NCI-H1417 (cell line): ENCODE results near the gene STMP1.
"Not testable (repeated sequence)": the region's sequence is repeated elsewhere in the genome, so short reads cannot be mapped to it uniquely, and the experiment has no call there.

Source experiments
- DNase-seq, 3 experiments: peaks; one replicate each; lab custom pipeline; 2025; lab: John Stamatoyannopoulos, UW

Gene STMP1

DNA sequence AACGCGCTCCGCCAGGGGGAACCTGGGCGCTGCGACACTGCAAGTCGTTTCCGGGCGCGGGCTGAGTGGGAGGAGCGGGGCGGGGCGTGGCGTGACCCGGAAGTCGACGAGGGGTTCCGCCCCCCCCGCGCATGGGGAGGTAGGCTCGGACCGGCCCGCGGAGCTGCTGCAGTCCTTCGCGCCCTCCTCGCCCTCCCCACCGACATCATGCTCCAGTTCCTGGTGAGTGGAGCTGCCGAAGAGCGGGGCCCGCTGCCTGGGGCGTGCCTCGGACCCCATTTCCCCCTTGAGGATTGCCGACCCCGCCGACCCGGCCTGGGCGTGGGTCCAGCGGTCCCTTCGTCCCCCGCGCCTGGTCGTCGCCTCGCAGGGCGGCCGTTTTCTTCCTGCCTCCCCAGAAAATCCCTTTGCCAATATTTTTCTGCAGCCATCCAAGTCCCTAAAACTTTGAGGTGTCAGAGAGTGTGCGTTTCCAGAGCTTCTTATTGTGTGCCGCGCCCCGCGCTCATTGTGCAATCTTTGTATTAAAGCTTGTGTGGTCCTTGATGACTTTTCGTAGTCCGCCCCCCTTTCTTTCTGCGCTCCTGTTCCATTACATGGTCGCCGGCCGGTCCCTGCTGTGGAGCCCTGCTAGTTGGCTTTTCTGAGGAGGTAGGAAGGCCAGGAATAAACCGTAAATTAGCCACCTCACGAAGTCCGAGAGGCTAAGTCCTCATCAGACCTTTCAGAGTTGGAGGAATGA lies at the start of gene STMP1:
Gene STMP1 (plus strand): TSS at position 142 of the 742 bp plus-strand sequence.
- DNase-seq, result peak; percentile 97 to 98 (median 98)

DNA sequence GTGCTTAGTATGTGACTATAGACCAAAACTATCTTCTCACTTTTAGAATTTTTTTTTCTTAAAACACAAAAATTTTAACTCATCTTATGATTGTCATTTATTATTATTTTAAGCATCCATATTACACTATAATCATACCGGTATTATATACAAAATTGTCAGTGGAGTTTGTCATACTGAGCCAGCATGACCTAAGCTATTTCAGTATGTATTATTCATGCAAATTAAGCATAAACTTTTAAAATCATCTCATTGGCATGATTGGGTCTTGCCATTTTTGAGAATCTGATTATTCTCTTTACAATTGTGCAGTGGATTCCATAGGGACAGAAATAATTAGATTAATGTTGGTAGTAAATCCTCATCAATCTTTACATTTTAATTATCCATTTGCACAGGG lies 46.2 kb upstream of the STMP1 start:
- no peak for DNase-seq

DNA sequence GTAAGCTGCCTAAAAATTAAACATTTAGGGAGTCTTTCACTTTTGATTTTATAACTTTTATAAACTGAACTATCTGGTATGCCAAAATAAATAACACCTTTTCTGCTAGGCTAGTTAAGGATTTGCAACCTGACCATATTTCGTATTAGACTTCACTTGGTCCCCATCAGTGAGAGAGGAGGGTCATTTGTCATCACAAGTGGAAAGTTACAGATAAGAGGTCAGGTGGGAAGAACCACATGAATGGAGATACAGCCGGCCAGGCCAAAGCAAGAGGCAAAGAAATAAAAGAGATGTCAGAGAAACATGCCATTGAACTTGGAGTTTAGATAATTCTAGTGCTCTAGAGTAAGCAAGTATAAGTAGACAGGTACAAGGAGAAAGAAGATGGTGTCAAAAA lies 44.5 kb upstream of the STMP1 start:
- DNase-seq, result no peak

DNA sequence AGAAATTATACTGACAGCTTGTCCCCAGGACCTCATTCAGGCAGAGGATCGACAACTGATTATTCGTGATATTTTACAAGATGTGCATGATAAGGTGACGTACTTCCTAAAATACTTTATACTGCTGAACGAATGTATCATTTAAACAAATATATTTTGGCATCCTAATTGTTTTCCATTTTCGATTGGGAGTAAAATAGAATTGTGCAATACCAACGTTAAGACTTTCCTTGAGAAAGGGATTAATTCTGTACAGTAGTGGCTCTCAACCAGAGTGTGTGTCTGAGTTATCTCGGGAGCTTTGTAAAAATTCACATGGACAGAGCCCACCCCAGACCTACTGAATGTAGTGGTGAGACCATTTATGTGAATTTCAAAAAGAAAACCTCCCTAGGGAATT lies 43.8 kb upstream of the STMP1 start:
- DNase-seq, result no peak

DNA sequence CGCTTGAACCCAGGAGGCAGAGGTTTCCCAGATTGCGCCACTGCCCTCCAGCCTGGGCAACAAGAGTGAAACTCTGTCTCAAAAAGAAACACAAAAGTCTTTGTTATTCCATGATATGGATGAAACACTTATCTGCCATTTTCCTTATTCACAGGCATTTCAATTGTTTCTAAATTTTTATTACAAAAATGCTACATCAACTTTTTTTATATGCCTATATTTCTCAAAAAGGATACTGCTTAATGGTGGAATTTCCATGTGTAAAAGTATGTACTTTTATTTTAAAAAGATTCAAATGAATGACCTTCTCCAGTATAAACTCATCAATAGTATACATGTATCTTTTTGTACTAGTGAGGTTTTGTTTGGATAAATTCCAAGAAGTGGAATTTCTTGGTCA lies 41.9 kb upstream of the STMP1 start:
- DNase-seq, result no peak

DNA sequence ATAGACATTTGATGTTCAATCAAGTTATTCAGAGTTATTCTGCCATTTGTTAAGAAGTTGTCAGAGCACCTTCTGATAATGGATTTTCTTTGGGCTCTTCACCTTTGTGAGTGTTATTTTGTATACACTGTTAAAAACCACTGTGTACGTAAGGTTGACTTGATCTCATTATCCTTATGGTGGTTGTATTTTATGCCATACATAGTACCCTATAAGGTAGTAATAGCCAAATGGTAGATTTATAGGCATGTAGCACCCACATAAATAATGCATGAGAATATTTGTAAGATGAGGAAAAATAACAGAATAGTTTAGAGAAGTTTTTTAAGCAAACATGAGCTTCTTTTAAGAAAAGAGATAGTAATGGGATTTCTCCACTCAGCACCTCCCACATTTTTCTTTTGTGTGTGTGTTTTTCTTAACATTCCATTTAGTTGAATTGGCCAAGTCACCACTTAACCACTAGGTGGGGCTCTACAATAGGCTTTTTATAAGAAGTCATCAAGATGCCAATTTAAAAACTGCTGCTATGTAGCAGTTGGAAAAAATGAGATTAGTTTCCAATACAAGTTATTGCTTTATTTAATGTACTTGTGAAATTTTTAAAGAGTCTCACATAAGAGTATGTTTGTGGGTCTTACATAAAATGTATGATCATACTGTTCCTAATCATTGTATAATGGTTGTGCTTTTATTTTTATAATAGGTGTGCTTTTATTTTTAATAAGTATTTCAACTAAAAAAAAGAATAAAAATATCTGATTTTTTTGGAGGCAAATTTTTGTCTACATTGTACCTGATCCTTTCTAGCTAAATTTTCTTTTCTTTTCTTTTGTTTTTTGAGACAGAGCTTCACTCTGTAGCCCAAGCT lies 41.1 kb upstream of the STMP1 start:
- peak; percentile 63 to 90 (median 68) for DNase-seq

DNA sequence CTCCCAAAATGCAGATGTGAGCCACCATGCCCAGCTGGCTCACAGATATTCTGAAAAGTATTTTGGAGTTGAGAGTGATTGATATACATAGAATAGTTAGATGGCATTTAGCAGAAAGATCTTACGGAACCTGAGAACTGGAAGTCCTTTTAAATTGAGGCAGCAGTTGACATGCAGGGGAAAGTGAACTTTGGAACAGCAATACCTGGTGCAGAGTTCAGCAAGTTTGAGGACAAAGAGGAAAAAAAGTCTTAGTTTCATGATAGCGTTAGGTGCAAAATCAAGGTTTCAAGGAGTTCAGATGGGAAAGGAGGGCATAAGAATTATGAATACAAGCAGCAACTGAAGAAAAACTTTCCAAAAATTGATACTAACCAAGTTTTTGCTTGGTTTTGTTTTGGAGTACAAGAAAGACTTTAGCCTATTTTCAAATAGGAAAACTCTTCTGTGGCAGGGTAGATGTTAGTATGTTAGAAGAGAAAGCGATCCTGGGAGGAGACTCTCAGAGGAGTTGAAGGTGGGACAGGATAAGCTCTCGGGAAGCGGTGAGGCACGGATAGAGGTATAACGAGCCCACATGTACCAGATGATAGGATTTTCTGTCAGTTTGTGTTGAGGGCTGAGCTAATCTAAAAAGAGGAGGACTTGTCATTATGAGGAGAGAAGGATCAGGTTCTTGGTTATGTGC lies 28.0 kb upstream of the STMP1 start:
- no peak for DNase-seq

DNA sequence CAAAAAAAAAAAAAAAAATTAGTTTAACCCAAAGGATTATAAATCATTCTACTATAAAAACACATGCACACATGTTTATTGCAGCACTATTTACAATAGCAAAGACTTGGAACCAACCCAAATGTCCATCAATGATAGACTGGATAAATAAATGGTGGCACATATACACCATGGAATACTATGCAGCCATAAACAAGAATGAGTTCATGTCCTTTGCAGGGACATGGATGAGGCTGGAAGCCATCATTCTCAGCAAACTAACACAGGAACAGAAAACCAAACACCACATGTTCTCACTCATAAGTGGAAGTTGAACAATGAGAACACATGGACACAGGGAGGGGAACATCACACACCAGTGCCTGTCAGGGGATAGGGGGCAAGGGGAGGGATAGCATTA lies 22.6 kb upstream of the STMP1 start:
- DNase-seq, result not testable (repeated sequence)

DNA sequence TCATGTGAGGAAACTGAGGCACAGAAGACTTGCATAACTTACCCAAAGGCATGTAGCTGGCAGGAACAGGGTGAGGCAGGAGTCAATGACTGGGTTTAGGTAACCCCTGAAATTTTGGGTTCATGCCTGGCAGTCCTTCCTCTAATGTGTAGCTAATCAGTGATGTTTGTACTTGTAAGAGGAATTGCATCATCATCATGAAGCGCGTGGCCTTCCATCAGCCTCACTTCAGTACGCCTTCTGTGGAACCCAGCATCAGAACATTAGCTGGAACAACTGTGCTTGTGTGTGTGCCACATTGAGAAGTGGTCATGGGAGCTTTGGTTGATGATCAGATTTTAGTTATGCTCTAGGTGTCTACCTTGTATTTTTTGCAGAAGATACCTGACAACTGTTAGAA lies 18.2 kb upstream of the STMP1 start:
- no peak for DNase-seq

DNA sequence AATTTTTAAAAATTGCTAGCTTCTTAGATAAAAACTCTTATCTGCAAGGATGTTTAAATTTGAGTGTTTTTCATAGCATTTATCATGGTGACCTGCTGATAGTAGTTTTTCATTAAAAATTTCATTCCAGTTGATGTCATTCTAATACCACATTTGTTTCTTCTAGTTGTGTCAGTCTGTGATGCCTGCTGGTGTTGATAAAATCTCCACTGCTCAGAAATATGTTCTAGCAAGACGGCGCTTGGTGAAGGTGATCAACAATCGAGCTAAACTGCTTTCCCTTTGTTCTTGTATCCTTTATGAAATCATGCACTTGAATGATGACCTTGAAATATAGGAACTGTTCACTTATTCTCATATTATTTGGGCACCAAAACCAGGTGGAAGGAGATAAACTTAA lies 17.6 kb upstream of the STMP1 start:
- DNase-seq, result no peak

DNA sequence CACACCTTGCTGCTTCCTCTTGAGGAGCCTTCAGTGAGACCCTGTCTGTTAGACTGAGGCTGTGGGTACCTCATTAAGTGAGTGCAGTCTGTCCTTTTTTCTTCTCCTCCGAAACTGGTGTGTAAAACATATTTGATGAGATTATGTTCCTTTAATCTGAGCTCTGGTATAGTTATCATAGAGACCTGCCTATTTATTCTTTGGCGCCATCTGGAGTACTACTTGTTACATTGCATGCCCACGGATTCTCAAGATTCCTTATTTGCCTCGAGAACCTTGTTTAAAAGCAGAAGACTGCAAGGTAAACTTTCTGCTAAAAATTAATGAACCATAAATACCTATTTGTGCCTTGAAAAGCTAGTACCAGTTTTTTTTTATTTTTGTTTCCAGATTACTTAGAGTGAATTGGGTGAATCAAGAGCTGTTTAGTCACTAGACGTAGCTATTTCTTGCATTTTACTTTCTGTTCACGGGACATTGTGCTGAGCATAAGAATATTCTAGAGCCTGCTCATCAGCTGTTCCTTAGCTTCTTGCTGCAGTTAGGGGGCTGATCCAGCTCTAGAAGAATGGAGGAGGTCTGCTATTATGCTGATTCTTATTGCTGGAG lies 16.9 kb upstream of the STMP1 start:
- peak; percentile 35 to 76 (median 45) for DNase-seq

DNA sequence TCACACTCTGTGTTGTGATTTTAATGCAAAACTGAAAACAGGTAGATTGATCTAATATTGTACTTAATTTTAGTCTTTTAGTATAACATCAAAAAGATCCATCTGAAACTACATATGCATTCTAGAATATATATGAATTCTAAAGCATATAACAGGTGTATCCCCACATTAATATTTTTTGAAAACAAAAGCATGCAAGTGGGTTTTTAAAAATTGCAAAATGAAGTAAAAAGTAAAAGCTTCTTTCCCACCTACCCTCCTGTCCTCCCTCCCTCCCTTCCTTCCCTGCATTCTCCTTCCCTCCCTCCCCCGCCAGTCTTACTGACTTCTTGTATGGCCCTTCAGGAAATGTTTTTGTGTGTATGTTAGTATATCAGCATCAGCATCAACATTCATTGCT lies 14.6 kb upstream of the STMP1 start:
- no peak for DNase-seq

DNA sequence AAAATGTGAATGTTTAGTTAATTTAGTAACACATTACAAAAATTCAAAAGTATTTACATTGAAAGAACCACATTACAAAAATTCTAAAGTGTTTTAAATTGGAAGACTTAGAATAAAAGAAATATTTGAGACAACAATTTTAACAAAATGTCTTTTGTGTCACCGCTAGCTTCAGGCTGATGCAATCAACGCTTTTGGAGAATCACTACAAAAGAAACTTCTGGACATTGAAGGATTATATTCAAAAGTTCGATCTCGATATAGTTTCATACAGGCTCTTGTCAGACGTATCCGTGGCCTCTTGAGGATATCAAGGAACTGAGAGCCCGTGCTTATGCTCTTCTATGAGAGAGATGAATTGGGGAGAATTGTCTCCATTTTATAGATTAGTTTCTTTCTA lies 14.1 kb upstream of the STMP1 start:
- no peak for DNase-seq

DNA sequence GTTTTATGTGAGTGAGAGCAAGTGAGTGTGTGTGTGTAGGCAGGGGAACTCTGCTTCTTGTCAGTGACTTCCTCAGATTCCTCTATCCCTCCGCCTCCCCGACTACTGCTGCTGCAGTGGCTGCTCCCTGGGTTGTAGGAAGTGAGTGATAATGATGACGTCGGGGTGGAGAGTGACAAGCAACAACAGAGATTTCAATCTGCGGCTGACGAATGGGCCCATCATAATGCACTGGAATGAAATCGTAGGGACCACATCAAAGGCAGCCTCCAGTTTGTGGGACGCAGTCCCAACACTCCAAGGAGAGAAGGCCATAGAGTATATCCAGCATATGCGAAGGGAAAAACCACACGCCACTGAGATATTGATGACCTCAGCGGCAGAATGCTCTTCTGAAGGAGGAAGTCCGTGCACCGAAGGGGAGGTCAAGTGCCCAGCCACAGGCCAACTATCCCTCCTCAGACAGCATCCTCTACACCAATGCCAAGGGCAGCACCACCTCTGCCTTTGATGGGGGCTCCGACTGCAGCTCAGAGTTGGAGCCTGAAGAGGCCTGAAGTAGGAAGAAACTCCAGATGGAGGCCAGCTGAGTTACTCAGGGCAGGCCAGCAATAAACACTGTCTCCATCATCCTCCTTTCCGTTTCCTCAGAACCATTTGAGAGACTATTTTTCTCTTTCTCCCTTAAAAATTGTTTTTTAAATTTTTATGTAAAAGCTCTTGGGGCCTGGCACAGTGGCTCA lies 11.3 kb upstream of the STMP1 start:
- DNase-seq, result no peak

DNA sequence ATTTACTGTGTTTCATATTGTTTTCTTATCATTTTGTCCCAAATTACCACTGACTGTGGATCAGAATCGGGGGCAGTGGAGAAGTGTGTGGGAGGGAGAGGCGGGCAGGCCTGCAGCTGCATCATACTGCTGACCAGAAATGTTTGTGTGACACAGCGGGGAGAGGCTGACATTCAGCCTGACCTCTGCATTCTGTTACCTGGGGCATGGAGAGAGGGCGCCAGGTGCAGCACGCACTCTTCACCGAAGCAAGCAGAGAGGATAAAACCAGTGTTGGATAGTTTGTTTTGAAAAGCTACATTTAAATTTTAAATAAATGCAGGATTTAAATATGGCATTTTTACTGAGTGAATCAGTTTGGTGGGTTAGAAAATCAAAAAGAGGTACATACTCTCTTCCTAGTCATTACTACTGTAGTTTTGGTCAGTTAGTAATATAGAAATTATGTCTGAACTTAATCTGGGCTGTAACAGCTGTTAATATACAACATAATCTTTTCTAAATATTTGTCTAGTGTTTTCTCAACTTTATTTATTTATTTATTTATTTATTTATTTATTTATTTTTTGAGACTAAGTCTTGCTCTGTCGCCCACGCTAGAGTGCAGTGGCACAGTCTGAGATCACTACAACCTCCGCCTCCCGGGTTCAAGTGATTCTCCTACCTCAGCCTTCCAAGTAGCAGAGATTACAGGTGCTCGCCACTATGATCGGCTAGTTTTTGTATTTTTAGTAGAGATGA lies 8.8 kb upstream of the STMP1 start:
- peak in 2 of 3 experiments; percentile 91 to 98 for DNase-seq

DNA sequence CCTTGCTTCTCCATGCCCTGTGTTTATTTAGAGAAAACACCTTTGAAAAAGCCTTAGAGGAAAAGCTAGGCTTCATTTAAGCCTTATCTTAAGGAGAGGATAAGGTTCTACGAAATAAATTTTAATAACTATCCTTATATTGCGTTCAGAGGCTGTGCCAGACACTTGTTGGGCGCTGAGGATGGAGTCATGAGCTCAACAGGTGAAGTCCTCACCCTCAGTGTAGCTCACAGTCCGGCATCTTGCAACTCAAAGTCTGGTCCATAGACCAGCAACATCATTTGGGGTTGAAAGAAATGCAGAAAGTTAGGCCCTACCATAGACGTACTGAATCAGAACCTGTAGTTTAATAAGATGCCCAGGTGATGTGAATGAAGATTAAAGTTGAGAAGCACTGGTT lies 3.8 kb upstream of the STMP1 start:
- DNase-seq, result no peak

DNA sequence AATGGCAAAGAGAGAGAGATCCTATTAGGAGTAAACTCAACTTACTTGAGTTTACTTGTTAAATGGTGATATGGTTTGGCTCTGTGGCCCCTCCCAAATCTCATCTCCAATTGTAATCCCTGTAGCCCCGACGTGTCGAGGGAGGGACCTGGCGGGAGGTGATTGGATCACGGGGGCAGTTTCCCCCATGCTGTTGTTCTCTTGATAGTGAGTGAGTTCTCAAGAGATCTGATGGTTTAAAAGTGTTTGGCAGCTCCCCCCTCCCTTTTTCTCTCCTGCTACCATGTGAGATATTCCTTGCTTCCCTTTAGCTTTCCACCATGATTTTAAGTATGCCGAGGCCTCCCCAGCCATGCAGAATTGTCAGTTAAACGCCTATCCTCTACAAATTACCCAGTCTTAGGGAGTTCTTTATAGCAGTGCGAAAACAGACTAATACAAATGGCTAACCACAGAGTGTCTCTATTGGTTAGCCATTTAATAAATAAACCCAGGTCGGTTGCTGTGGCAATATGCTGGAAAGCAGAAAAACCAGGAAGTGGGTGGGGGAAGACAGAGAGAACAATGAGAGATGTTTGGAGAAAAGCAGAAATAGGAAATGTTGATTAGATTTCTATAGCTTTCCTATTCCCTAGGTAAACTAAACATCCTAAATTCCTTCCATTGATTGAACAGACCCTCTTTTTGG lies 3.0 kb upstream of the STMP1 start:
- no peak for DNase-seq

DNA sequence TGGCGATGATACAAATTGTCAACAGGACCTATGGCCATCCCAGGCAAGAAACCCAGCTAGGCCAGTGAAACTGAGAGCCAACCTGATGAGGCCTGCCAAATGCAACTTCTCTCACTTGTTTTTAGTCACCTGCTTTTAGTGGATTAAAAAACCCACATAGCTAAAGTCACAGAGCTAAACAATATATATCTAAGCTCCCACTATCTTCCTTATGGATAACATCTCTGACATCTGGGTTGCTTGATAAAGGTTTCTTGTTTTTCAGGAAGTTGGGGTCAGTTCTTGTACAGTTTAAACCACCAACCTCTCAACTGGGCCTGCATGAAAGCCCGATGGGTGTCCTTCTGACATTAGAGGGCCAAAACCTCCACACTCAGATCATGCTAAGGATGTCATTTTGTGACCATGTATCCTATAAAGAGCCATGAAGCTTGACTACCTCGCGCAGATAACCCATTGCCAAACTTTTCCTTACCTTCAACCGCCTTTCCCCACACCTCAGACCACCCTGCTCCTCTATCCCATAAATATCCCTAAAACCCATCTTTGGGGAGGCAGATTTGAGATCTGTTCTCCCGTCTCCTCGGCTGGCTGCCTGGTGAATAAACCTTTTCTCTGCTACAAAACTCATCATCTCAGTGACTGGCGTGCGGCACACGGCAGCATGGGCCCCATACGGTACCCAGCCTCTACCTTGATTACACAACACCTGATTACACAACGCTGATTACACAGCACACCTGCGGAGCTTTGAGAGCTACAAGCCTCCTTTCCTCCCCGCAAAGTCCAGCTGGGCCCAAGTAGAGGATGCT lies 797 bp upstream of the STMP1 start:
- peak in 2 of 3 experiments; percentile 95 to 96 for DNase-seq

DNA sequence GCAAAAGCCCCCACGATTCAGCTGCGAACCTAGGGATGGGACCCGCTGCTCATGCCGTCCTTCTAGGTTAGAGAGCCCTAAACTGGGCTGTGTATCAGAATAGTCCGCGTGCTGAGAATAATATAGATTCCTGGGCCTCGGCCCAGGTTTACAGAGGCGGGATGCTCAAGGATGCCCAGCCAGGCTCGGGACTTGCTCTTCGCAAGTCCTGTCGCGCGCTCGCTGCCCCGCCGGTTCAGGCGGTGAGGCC lies 266 bp upstream of the STMP1 start:
- DNase-seq, result no peak
